GM18498 (cell line): ENCODE data around the gene SMIM1.
"Not testable (repeated sequence)": the region's sequence is repeated elsewhere in the genome, so short reads cannot be mapped to it uniquely, and the experiment has no call there.

Experiments used
- ATAC-seq: cut with Tn5 transposase; IDR thresholded peaks from one replicate; pipeline ENCODE4 v1.9.1; 2021; ENCODE audit warnings: mild to moderate bottlenecking, moderate library complexity; ENCODE audit not compliant: unreplicated experiment

The SMIM1 gene

GRCh38 chr1:3736131-3736561 lies 36.4 kb upstream of the SMIM1 start:
- no peak for ATAC-seq

GRCh38 chr1:3736708-3737107 lies 35.8 kb upstream of the SMIM1 start:
- ATAC-seq: no peak

GRCh38 chr1:3738943-3739342 lies 33.6 kb upstream of the SMIM1 start:
- no peak for ATAC-seq

- ATAC-seq: no peak
These were observed 32.5 kb upstream of the SMIM1 start for GRCh38 chr1:3740042-3740441.

- ATAC-seq: no peak
These were observed 31.8 kb upstream of the SMIM1 start for GRCh38 chr1:3740752-3741151.

GRCh38 chr1:3741566-3742438 lies 30.7 kb upstream of the SMIM1 start:
- no peak for ATAC-seq

GRCh38 chr1:3742439-3743298 lies 29.9 kb upstream of the SMIM1 start:
- no peak for ATAC-seq

GRCh38 chr1:3743421-3743820 lies 29.1 kb upstream of the SMIM1 start:
- ATAC-seq: no peak

GRCh38 chr1:3743826-3744225 lies 28.7 kb upstream of the SMIM1 start:
- no peak for ATAC-seq

GRCh38 chr1:3744646-3745045 lies 27.9 kb upstream of the SMIM1 start:
- ATAC-seq: no peak

GRCh38 chr1:3745071-3745470 lies 27.5 kb upstream of the SMIM1 start:
- no peak for ATAC-seq

GRCh38 chr1:3745590-3746381 lies 26.8 kb upstream of the SMIM1 start:
- no peak for ATAC-seq

- no peak for ATAC-seq
These were observed 26.1 kb upstream of the SMIM1 start for GRCh38 chr1:3746389-3746829.

- peak; percentile 83 for ATAC-seq
These were observed 25.6 kb upstream of the SMIM1 start for GRCh38 chr1:3746830-3747521.

GRCh38 chr1:3747522-3747848 lies 25.1 kb upstream of the SMIM1 start:
- ATAC-seq: no peak

- ATAC-seq: no peak
These were observed 24.6 kb upstream of the SMIM1 start for GRCh38 chr1:3747903-3748302.

GRCh38 chr1:3748316-3748900 lies 24.1 kb upstream of the SMIM1 start:
- ATAC-seq: not testable (repeated sequence)

GRCh38 chr1:3749512-3749911 lies 23.0 kb upstream of the SMIM1 start:
- no peak for ATAC-seq

GRCh38 chr1:3750741-3751140 lies 21.8 kb upstream of the SMIM1 start:
- ATAC-seq: no peak

GRCh38 chr1:3752400-3752945 lies 20.1 kb upstream of the SMIM1 start, which contains the start of gene CCDC27:
CCDC27 (plus strand) TSS chr1:3752450; CDS start chr1:3752482, 32 bp downstream.
- ATAC-seq: no peak
